Activated CD8-positive, alpha-beta T cell treated with anti-CD3 and anti-CD28 coated beads for 36 hours (primary cell): Measurements from ENCODE around the gene PID1. TPM values are rescaled to one million over a fixed set of nuclear protein-coding genes. Genes with fewer than 3 reads are reported as not detected.

Experiments
- ATAC-seq: fragments of 200-7000 bp; cut with Tn5 transposase; one replicate; pipeline ENCODE4 v1.10.0; 2021; ENCODE audit warnings: mild to moderate bottlenecking, moderate library complexity
- CTCF ChIA-PET: fragments of 350-600 bp; sonication (Branson Sonifier 250); formaldehyde crosslinking; loops from one replicate; lab custom pipeline; 2021; ENCODE audit warnings: antibody characterized with exemption; lab: Charles Lee
- POLR2A ChIA-PET: fragments of 350-600 bp; sonication (Branson Sonifier 250); formaldehyde crosslinking; loops from one replicate; lab custom pipeline; 2021; ENCODE audit warnings: antibody characterized with exemption; lab: Charles Lee
- DNase-seq: peaks from one replicate; pipeline ENCODE4 v3.0.0-alpha.2; 2020
- H3K27ac Mint-ChIP-seq: one replicate; pipeline ENCODE4 v1.8.0; 2021; ENCODE audit warnings: mild to moderate bottlenecking, mixed read lengths
- H3K27me3 Mint-ChIP-seq: one replicate; pipeline ENCODE4 v1.8.0; 2021; ENCODE audit warnings: mixed read lengths
- H3K36me3 Mint-ChIP-seq: one replicate; pipeline ENCODE4 v1.8.0; 2021; ENCODE audit warnings: low read depth, mixed read lengths
- H3K4me1 Mint-ChIP-seq: one replicate; pipeline ENCODE4 v1.8.0; 2021; ENCODE audit warnings: low read depth, mixed read lengths
- H3K4me3 Mint-ChIP-seq: one replicate; pipeline ENCODE4 v1.8.0; 2021; ENCODE audit warnings: mild to moderate bottlenecking, moderate library complexity, mixed read lengths
- H3K9me3 Mint-ChIP-seq: one replicate; pipeline ENCODE4 v1.8.0; 2021; ENCODE audit warnings: mixed read lengths
- CTCF ChIP-seq: fragments of 200-600 bp; IDR thresholded peaks from one replicate; pipeline ENCODE4 v1.8.0; 2022; ENCODE audit warnings: antibody characterized with exemption, mild to moderate bottlenecking
- intact Hi-C: fragments of 100-400 bp; cut with micrococcal nuclease; formaldehyde crosslinking; loops from one replicate; pipeline ENCODE4 v1.10.0; 2022
- total RNA-seq, 2 experiments: library from RNA; stranded (reverse); gene quantifications; one replicate each; pipeline ENCODE4 v1.2.3, GENCODE V29; 2021

The PID1 gene
- total RNA-seq, 2 experiments from 2014 or later = not detected

DNA sequence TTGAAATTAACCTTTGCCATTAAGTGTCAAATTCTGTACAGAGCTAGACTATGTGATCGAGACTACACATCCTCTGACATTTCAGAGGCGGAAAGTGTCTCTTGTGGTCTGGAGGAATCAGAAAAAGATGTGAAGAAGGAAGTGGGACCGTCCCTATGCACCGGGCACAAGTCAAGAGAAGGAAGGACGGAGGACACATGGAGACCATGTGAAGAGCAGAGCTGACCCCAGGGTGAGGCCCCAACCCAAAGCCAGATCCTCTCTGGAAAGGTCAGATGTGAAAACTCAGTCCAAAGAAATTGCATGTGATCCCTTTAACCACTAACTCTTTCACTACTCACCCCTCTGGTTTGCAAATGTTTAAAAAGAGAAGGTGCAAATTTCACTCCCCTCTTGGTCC, 92.4 kb downstream of the PID1 start:
- no peak for TF ChIP-seq CTCF
- DNase-seq (no peak), ATAC-seq (no peak)
- CTCF ChIA-PET = no interaction called here
- Mint-ChIP-seq H3K4me3 (no peak overlapping the region), H3K27ac (no peak overlapping the region), H3K4me1 (no peaks in the 10 kb centered on the region), H3K9me3 (peaks cover 4% of the 10 kb centered on the region), H3K27me3 (no peaks in the 10 kb centered on the region), H3K36me3 (no peaks in the 10 kb centered on the region)
- intact Hi-C loops = no loop called here
- POLR2A ChIA-PET = no interaction called here

- H3K4me1 Mint-ChIP-seq = no peaks in the 10 kb centered on the region
- ATAC-seq (no peak), DNase-seq (no peak)
- no peak overlapping the region for H3K27ac Mint-ChIP-seq
- CTCF ChIA-PET = no interaction called here
- intact Hi-C loops = no loop called here
- TF ChIP-seq CTCF = no peak
- no peak overlapping the region for H3K4me3 Mint-ChIP-seq
- POLR2A ChIA-PET = no interaction called here
- H3K9me3 Mint-ChIP-seq = peaks cover 4% of the 10 kb centered on the region
- no peaks in the 10 kb centered on the region for H3K27me3 Mint-ChIP-seq
- H3K36me3 Mint-ChIP-seq = no peaks in the 10 kb centered on the region
Measured at GRCh38 chr2:229178117-229178516, 93.0 kb downstream of the PID1 start.

- H3K4me1 Mint-ChIP-seq = no peaks in the 10 kb centered on the region
- H3K27ac Mint-ChIP-seq = no peak overlapping the region
- DNase-seq (no peak), ATAC-seq (no peak)
- intact Hi-C loops = no loop called here
- POLR2A ChIA-PET = no interaction called here
- CTCF ChIA-PET = no interaction called here
- H3K4me3 Mint-ChIP-seq = no peak overlapping the region
- no peaks in the 10 kb centered on the region for H3K27me3 Mint-ChIP-seq
- H3K9me3 Mint-ChIP-seq = peaks cover 4% of the 10 kb centered on the region
- H3K36me3 Mint-ChIP-seq = no peaks in the 10 kb centered on the region
- no peak for TF ChIP-seq CTCF
Measured at GRCh38 chr2:229176136-229176535, 95.0 kb downstream of the PID1 start.

DNA sequence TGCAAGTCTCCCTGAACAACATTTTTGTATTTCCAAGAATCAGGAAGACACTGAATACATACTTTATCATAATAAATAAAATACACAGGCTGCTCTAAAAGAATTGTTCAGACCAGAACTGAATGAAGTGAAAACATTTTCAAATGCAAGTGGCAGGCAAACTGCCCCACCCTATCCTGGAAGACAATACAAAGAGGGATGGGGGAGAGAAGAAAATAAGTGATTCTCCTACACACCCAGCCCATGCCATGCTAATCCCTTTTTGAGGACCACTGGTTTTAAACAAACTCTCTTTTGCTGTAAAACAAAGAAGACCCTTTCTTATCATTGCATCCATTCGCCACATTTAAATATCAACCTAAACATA, 95.6 kb downstream of the PID1 start:
- intact Hi-C loops = no loop called here
- Mint-ChIP-seq H3K36me3 (no peaks in the 10 kb centered on the region), H3K9me3 (peaks cover 4% of the 10 kb centered on the region), H3K27me3 (no peaks in the 10 kb centered on the region), H3K4me3 (no peak overlapping the region), H3K27ac (no peak overlapping the region), H3K4me1 (no peaks in the 10 kb centered on the region)
- ChIA-PET CTCF (no interaction called here), POLR2A (no interaction called here)
- DNase-seq (no peak), ATAC-seq (no peak)
- TF ChIP-seq CTCF = no peak

GRCh38 chr2:229174794-229175496, 96.1 kb downstream of the PID1 start:
- H3K4me3 Mint-ChIP-seq = no peak overlapping the region
- POLR2A ChIA-PET = no interaction called here

More at GRCh38 chr2:229174794-229175496, 96.1 kb downstream of the PID1 start:
- Mint-ChIP-seq H3K27me3 (no peaks in the 10 kb centered on the region), H3K9me3 (peaks cover 4% of the 10 kb centered on the region), H3K4me1 (no peaks in the 10 kb centered on the region), H3K27ac (no peak overlapping the region), H3K36me3 (no peaks in the 10 kb centered on the region)
- ATAC-seq = no peak
- intact Hi-C loops = no loop called here
- DNase-seq = no peak
- CTCF ChIA-PET = no interaction called here
- no peak for TF ChIP-seq CTCF
